Measurements from ENCODE around the gene GJB4. TPM values are rescaled to one million over a fixed set of nuclear protein-coding genes. Genes with fewer than 3 reads are reported as not detected.

GJB4 gene
- total RNA-seq, 2 donors from 2014 or later, result 1.3 to 2.4 TPM

DNA sequence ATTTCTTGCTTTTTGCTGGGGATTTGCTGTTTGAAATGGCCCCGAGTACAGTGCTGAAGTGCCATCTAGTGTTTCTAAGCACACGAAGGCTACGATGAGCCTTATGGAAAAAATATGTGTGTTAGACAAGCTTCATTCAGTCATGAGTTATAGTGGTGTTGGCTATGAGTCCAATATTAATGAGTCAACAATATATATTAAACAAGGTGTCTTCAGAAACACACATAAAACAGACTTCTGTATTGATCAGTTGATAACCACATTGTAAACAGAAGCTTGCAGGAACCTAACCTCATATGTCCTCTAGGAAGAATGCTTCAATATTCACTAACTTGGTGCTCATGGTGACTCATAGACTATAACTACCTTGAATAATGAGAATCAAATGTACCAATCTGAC lies 6.4 kb upstream of the GJB4 start:
- Histone ChIP-seq H3K27ac (no peak overlapping the region), H3K4me1 (replicated peaks) (no peaks in the 10 kb centered on the region), H3K9me3 (no peaks in the 10 kb centered on the region), H3K36me3 (no peaks in the 10 kb centered on the region), H3K27me3 (replicated peaks; ENCODE audit: insufficient read depth) (no peaks in the 10 kb centered on the region), H3K4me3 (no peak overlapping the region)
- TF ChIP-seq POLR2AphosphoS5 (IDR thresholded peaks at IDR 0.05) (no peak), POLR2A (IDR thresholded peaks at IDR 0.05) (no peak)
- TF ChIP-seq, protein P1, sequence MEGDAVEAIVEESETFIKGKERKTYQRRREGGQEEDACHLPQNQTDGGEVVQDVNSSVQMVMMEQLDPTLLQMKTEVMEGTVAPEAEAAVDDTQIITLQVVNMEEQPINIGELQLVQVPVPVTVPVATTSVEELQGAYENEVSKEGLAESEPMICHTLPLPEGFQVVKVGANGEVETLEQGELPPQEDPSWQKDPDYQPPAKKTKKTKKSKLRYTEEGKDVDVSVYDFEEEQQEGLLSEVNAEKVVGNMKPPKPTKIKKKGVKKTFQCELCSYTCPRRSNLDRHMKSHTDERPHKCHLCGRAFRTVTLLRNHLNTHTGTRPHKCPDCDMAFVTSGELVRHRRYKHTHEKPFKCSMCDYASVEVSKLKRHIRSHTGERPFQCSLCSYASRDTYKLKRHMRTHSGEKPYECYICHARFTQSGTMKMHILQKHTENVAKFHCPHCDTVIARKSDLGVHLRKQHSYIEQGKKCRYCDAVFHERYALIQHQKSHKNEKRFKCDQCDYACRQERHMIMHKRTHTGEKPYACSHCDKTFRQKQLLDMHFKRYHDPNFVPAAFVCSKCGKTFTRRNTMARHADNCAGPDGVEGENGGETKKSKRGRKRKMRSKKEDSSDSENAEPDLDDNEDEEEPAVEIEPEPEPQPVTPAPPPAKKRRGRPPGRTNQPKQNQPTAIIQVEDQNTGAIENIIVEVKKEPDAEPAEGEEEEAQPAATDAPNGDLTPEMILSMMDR (IDR thresholded peaks at IDR 0.05), result no peak
- no peak for DNase-seq (ENCODE audit: low spot score)
- intact Hi-C loops (cut with DNase I), result no loop called here
- 64% methylated on average over 3 of the region's 3 CpGs for WGBS

DNA sequence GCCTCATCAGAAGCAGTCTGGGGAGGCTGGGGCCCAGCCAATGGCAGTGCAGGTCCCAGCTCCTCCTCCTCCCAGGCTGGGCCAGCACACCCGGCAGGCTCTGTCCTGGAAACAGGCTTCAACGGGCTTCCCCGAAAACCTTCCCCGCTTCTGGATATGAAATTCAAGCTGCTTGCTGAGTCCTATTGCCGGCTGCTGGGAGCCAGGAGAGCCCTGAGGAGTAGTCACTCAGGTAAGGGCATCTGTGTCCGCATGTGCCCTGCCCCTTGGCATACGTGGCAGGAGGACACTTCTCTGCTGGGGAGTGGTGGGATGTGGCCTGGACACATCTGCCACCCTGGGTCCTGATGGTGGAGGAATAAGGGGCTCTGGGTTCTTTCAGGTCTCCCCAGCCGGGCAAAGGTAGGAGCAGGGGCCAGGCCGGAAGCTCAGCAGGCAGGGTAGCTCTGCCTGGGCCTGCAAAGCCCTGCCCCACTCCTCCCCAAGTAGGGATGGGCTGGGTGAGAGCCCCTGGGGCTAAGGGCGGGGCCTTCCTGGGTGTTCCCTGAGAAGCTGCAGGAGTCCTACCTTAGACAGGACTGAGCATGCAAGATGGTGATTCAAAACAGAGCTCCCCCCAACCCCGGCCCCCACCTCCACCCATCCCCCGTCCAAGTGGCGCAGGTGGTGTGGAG lies 4.4 kb upstream of the GJB4 start, which contains the start of gene GJB5:
Gene GJB5, plus strand, starts transcription at position 84 of the 674 bp plus-strand sequence. CDS start 2,284 bp downstream, outside the sequence.
- DNase-seq (ENCODE audit: low spot score), result peak; percentile 88
- H3K36me3 ChIP-seq, result no peaks in the 10 kb centered on the region
- no peaks in the 10 kb centered on the region for H3K27me3 ChIP-seq (replicated peaks; ENCODE audit: insufficient read depth)
- no peaks in the 10 kb centered on the region for H3K9me3 ChIP-seq
- 39% methylated on average over 13 of the region's 13 CpGs for WGBS
- no peaks in the 10 kb centered on the region for H3K4me1 ChIP-seq (replicated peaks)
- H3K27ac ChIP-seq, result peak within 1 kb of the TSS; percentile 68 to 73
- TF ChIP-seq, protein P1 (IDR thresholded peaks at IDR 0.05), result no peak
- TF ChIP-seq POLR2AphosphoS5 (IDR thresholded peaks at IDR 0.05) (peak; percentile 46), POLR2A (IDR thresholded peaks at IDR 0.05) (no peak)
- peak within 1 kb of the TSS in 1 of 2 donors; percentile 13 for H3K4me3 ChIP-seq
- intact Hi-C loops (cut with DNase I), result no loop called here

DNA sequence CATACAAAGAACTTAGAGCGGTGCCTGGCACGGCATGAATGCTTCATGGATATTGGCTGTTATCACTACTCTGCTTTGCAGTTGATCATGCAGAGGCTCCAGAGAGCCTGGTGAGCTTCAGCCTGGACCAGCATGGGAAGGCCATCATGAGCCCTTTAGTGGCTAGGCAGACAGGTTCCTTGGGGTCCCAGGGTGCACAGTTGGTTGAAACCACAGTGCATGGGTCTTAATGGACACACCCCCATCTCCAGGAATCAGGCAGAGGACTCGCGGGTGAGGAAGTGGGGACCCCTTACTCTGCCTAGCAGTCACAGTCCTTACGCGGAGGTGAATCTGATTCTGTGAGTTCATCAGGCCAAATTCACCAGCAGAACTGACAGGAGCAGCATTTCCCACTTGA lies 3.6 kb upstream of the GJB4 start:
- WGBS, result 65% methylated on average over 6 of the region's 6 CpGs
- Histone ChIP-seq H3K9me3 (no peaks in the 10 kb centered on the region), H3K36me3 (no peaks in the 10 kb centered on the region), H3K4me3 (no peak overlapping the region), H3K4me1 (replicated peaks) (no peaks in the 10 kb centered on the region), H3K27me3 (replicated peaks; ENCODE audit: insufficient read depth) (no peaks in the 10 kb centered on the region), H3K27ac (peak overlapping the region; percentile 54 to 73)
- TF ChIP-seq, protein P1 (IDR thresholded peaks at IDR 0.05), result no peak
- TF ChIP-seq POLR2A (IDR thresholded peaks at IDR 0.05) (no peak), POLR2AphosphoS5 (IDR thresholded peaks at IDR 0.05) (no peak)
- no peak for DNase-seq (ENCODE audit: low spot score)
- intact Hi-C loops (cut with DNase I), result no loop called here

DNA sequence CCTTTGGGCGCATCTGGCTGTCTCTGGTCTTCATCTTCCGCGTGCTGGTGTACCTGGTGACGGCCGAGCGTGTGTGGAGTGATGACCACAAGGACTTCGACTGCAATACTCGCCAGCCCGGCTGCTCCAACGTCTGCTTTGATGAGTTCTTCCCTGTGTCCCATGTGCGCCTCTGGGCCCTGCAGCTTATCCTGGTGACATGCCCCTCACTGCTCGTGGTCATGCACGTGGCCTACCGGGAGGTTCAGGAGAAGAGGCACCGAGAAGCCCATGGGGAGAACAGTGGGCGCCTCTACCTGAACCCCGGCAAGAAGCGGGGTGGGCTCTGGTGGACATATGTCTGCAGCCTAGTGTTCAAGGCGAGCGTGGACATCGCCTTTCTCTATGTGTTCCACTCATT lies 2.2 kb upstream of the GJB4 start:
- no peaks in the 10 kb centered on the region for H3K9me3 ChIP-seq
- H3K4me1 ChIP-seq (replicated peaks), result no peaks in the 10 kb centered on the region
- DNase-seq (ENCODE audit: low spot score), result no peak
- WGBS, result 98% methylated on average over 21 of the region's 21 CpGs
- no peaks in the 10 kb centered on the region for H3K27me3 ChIP-seq (replicated peaks; ENCODE audit: insufficient read depth)
- no peaks in the 10 kb centered on the region for H3K36me3 ChIP-seq
- H3K27ac ChIP-seq, result no peak overlapping the region
- TF ChIP-seq, protein P1 (IDR thresholded peaks at IDR 0.05), result no peak
- TF ChIP-seq POLR2AphosphoS5 (IDR thresholded peaks at IDR 0.05) (no peak), POLR2A (IDR thresholded peaks at IDR 0.05) (no peak)
- intact Hi-C loops (cut with DNase I), result no loop called here
- no peak overlapping the region for H3K4me3 ChIP-seq

DNA sequence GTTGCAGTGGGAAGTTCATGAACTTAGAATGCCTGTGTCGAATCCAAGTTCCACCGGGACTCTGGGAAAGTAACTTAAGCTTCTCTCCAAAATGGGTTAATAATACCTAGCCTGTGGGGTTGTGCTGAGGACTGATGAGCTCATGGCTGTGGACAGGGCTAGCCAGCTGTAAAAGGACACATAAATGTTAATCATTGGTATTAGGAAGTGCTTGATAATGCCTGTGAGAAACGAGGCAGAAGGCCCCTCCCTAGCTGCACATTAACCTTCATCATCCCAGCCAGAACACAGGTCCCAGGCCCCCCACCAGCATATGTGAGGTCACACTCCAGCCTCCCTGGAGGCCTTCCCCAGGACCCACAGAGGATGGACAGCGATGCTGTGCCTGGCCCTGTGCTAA lies 789 bp upstream of the GJB4 start:
- Histone ChIP-seq H3K9me3 (no peaks in the 10 kb centered on the region), H3K36me3 (no peaks in the 10 kb centered on the region), H3K4me1 (replicated peaks) (no peaks in the 10 kb centered on the region), H3K4me3 (no peak overlapping the region), H3K27me3 (replicated peaks; ENCODE audit: insufficient read depth) (no peaks in the 10 kb centered on the region), H3K27ac (no peak overlapping the region)
- intact Hi-C loops (cut with DNase I), result no loop called here
- 49% methylated on average over 4 of the region's 4 CpGs for WGBS
- TF ChIP-seq POLR2A (IDR thresholded peaks at IDR 0.05) (no peak), POLR2AphosphoS5 (IDR thresholded peaks at IDR 0.05) (no peak)
- TF ChIP-seq, protein P1 (IDR thresholded peaks at IDR 0.05), result no peak
- no peak for DNase-seq (ENCODE audit: low spot score)
